ENCODE results near the gene EIF2AK2. TPM values are rescaled to one million over a fixed set of nuclear protein-coding genes. Genes with fewer than 3 reads are reported as not detected.

EIF2AK2 gene
- total and polyA plus RNA-seq, 10 of the 15 experiments (the other 5 are each of a cell fraction or from before 2014, with no cell fraction given), result 16.2 to 81.4 (median 63.3) TPM

- H3K9ac ChIP-seq (ENCODE audit: control insufficient read depth, insufficient read depth, low read length), result no peak overlapping the region
- 13% methylated on average over 1 of the region's 1 CpG for WGBS (ENCODE audit: insufficient coverage, insufficient replicate concordance, low lambda C conversion rate, missing lambda C conversion rate)
- POLR2A ChIA-PET, result interaction anchor here (0.9 kb wide), 1 partner anchor 31 kb away, joined by 3 read pairs; the partner anchor contains the start of gene NDUFAF7
- SMC1A ChIA-PET (ENCODE audit: uncharacterized antibody, unreplicated experiment), result interaction anchor here (0.8 to 1.7 kb wide), 3 partner anchors 16 to 22 kb away, joined by 3 to 4 read pairs (median 3); no protein-coding TSS in a partner anchor
- no peaks in the 10 kb centered on the region for H4K20me1 ChIP-seq (ENCODE audit: control insufficient read depth, insufficient read depth)
- H2AFZ ChIP-seq (ENCODE audit: control insufficient read depth, low read depth, low read length), result no peak overlapping the region
- intact Hi-C loops (cut with micrococcal nuclease; ENCODE audit: unreplicated experiment) (no loop called here), in situ Hi-C loops (cut with MboI) (no loop called here)
- H3K9me3 ChIP-seq (replicated peaks; ENCODE audit: control insufficient read depth, insufficient read depth, low read length), result peaks cover 6% of the 10 kb centered on the region; the same call in 2 of the 3 replicates
- no peak for ATAC-seq
- peaks cover 4 to 34% of the 10 kb centered on the region in 2 experiments for H3K36me3 ChIP-seq (ENCODE audit: control insufficient read depth in 2 of 2, insufficient read depth in 2 of 2, low read length in 1 of 2)
- RAD21 ChIA-PET (ENCODE audit: unreplicated experiment), result interaction anchor here (0.6 to 1.0 kb wide), 2 partner anchors 10 to 789 kb away, joined by 3 to 4 read pairs; no protein-coding TSS in a partner anchor
- DNase-seq (ENCODE audit: low read depth, low spot score), result no peak
- H3K79me2 ChIP-seq (ENCODE audit: control insufficient read depth, insufficient read depth, low read length), result peaks cover 42% of the 10 kb centered on the region
- no peak for FAIRE-seq
- H3K4me2 ChIP-seq (ENCODE audit: control insufficient read depth, insufficient read depth), result no peak overlapping the region
- no peaks in the 10 kb centered on the region for H3K27me3 ChIP-seq (replicated peaks in 1 of 2; ENCODE audit: control insufficient read depth in 2 of 2, insufficient read depth in 2 of 2, low read length in 1 of 2)
- H3K27ac ChIP-seq (ENCODE audit: control insufficient read depth, insufficient read depth), result no peak overlapping the region
- peaks cover 5% of the 10 kb centered on the region; the same call in 1 of the 2 replicates for H3K4me1 ChIP-seq (ENCODE audit: control insufficient read depth, insufficient read depth, low read length)
- BruUV-seq (replicated peaks), result no TSS peak
- CTCF ChIA-PET, result interaction anchor here (0.6 to 1.0 kb wide), 4 partner anchors 18 to 86 kb away, joined by 3 to 4 read pairs (median 3); partner anchors contain the start of genes CEBPZ and NDUFAF7
- no peak overlapping the region for H3K4me3 ChIP-seq
- TF ChIP-seq PRDM15 (CRISPR knock-in tag; IDR thresholded peaks at IDR 0.05), result no peak
- TF ChIP-seq ATF7 (IDR thresholded peaks at IDR 0.05; ENCODE audit: low read depth), result peak; percentile 41; the same call in 1 of the 2 replicates
These were observed 44.4 kb upstream of the EIF2AK2 start for GRCh38 chr2:37201208-37201607.

Data from GM12878 (cell line).